ENCODE data around the gene PTPN23.

Gene PTPN23

DNA sequence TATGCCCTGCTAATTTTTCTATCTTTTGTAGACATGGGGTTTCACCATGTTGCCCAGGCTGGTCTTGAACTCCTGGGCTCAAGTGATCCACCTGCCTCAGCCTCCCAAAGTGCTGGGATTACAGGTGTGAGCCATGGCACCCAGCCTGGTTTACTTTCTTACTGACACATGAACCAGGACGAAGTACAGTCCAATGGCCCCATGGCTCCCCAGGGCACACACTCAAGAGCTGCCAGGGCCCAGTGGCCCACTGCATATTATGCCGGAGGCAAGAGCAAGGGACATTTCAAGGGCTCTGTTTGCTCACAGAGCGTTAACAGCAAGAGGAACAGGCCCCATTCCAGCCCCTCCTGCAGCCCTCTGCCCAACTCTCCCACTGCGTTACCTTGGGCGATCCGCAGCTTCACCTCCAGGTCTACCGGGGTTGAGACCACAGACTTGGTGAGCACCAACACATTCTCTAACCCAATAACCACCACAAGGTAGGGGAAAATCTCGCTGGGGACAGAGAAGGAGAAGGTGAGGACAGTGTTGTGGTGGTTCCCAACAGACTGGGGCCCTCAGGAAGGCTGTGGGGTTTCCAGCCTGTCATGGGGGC, 42.8 kb downstream of the PTPN23 start:
- TF ChIP-seq, protein P1, sequence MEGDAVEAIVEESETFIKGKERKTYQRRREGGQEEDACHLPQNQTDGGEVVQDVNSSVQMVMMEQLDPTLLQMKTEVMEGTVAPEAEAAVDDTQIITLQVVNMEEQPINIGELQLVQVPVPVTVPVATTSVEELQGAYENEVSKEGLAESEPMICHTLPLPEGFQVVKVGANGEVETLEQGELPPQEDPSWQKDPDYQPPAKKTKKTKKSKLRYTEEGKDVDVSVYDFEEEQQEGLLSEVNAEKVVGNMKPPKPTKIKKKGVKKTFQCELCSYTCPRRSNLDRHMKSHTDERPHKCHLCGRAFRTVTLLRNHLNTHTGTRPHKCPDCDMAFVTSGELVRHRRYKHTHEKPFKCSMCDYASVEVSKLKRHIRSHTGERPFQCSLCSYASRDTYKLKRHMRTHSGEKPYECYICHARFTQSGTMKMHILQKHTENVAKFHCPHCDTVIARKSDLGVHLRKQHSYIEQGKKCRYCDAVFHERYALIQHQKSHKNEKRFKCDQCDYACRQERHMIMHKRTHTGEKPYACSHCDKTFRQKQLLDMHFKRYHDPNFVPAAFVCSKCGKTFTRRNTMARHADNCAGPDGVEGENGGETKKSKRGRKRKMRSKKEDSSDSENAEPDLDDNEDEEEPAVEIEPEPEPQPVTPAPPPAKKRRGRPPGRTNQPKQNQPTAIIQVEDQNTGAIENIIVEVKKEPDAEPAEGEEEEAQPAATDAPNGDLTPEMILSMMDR (conservative IDR thresholded peaks at IDR 0.05), result no peak
- H3K27ac ChIP-seq, result 0 out of 2 replicates have a peak overlapping the region, but pooled peaks have one; percentile 66

DNA sequence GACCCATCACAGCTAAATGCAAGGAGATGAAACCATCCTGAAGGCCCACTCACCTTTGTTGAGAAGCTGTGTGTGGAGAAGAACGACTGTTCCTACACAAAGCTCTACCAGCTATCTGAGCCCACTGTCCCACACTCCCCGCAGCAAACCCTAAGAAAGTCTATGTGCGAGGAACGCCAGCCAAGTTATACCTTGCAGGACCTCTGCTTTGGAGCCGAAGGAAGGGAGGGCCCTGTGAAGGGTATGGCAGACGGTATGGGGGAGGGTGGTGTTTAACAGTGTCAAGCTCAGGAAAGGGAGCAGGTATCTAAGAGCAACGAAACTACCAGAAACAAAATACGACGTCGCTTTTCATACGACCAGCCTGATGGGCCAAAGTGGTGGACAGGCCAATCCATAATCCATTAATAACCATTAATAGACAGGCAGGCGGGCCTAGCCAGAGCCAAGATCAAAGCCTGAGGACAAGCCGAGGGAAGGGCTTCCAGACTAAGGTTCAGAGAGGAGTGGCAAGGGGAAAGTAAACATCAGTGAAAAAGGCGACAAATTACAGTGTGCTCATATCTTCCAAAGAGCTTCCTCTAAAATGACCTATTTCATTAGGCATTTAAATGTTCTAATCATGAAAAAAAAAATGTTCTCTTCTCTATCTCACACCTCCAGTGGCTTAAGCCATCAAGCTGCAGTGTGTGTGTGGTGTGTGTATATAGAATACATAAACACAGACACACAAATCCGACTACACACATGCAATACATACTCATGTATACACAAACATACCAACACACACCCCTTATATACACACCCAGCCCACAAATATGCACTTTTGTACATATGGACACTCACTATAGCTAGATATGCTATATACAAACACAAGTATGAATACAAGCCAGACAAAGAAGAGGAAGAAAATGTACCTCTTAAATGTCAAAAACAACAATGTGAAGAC, 43.9 kb downstream of the PTPN23 start:
- no peak overlapping the region for H3K27ac ChIP-seq
- TF ChIP-seq, protein P1 (conservative IDR thresholded peaks at IDR 0.05), result no peak

DNA sequence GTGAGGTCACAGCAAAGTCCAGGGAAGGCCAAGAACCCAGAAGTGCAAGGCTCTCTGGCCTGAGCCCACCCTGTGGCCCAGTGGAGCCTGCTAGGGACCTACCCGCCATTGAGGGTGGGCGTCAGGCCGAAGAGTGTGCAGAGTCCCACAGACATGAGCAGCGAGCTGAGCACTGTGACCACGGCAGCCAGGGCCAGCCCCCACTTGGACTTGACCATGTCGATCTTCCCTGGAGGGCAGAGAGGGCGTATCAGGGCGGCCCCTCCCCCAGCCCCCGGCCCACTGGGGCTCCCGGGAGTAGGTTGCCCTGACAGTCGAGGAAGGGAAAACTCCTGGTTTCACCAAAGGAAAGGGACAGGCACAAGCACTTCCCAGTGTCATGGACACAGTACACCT, 44.6 kb downstream of the PTPN23 start:
- TF ChIP-seq, protein P1 (conservative IDR thresholded peaks at IDR 0.05), result no peak
- no peak overlapping the region for H3K27ac ChIP-seq

DNA sequence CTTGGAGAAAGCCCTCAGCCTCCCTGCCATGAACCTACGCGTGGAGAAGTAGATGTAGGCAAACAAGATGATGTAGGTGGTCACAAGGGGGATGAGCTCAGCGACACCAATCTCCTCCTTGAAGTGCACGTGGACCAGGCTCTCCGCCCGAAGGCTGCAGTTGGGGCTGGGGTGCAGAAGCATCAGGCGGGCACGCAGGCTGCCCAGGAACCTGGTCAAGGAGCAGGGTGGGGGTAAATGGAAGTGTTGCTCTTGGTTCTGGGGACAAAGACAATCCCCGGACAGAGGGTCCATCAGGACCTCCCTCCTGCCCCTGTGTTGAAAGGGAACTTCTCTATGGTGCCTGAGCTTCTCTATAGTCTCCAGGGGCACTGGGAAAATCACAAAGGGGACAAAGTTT, 45.1 kb downstream of the PTPN23 start:
- TF ChIP-seq, protein P1 (conservative IDR thresholded peaks at IDR 0.05), result no peak
- no peak overlapping the region for H3K27ac ChIP-seq

DNA sequence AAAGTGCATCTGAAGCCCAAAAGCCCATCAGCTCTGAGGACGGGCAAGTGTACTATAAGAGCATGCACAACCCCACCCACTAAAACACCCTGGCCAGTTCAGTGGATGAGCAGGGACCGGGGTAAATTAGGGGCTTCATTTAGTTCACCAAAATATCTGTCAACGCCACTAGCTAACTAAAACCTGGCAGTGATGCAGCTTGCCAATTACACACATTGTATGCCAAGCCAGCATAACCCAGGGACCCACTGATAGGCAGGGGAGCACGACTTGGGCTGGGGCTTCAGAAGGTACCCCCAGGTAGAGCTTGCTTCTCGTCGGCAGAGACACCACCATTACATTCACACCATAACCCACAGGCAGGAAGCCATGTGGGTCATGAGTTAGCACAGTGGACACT, 47.0 kb downstream of the PTPN23 start:
- no peak overlapping the region for H3K27ac ChIP-seq
- TF ChIP-seq, protein P1 (conservative IDR thresholded peaks at IDR 0.05), result no peak

DNA sequence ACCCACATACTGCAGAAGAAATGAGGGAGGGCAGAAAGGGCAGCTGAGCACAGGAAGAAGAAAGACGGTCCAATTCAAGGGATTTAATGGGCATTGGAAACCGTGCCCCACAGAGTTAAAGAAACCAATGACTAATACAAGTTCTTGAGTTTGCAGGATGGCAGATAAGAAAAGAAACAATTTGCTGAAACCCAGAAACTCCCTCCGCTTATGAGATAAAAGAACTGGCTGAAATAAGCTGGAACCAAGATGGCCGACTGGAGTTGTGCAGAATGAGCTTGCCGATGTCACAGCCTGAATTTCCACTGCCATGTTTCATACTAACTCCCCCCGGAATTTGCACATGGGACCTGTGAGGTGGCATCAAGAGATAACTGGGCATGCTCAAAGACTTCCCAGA, 47.8 kb downstream of the PTPN23 start:
- TF ChIP-seq, protein P1 (conservative IDR thresholded peaks at IDR 0.05), result no peak

DNA sequence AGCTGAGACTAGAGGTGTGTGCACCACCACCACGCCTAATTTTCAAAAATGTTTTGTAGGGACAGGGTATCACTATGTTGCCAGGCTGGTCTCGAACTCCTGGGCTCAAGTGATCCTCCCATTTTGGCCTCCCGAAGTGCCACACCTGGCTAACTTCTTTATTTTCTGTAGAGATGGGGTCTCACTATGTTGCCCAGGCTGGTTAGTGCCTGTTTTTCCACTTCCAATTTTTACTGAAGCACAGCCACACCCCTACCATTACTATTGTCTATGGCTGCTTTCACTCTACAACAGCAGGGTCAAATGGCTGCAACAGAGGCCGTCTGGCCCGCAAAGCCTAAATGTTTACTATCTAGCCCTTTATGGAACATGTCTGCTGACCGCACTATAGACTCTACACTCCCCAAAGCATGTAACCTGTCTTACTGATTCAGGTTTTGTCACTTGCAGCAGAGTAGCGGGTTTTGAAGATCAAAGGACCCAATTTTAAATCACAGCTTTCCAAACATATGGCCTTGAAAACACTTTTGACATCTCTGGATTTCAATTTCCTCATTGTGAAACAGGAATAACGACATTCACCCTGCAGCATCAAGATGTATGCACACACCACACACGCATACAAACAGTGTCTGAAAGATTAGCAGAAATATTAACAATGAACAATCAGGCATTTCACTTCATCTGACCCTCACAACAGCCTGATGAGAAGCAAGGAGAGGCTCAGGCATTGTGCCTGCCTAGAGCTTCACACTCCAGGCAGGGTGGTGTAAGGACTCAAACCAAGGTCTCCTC, 48.9 kb downstream of the PTPN23 start:
- TF ChIP-seq, protein P1 (conservative IDR thresholded peaks at IDR 0.05), result no peak
- H3K27ac ChIP-seq, result peak overlapping the region; percentile 24; the same call in 1 of the 2 replicates

More for the DNA sequence above, 47.8 kb downstream of the PTPN23 start:
- no peak overlapping the region for H3K27ac ChIP-seq
